ENCODE results near the gene TRIM73.
"Not testable (repeated sequence)": the region's sequence is repeated elsewhere in the genome, so short reads cannot be mapped to it uniquely, and the experiment has no call there.

Gene TRIM73

GRCh38 chr7:75395329-75395728 lies at the start of gene TRIM73:
Gene TRIM73, plus strand, starts transcription at chr7:75395629. Its CDS starts 3,305 bp downstream, at chr7:75398934.
- TF ChIP-seq GATA2, GATA3 (IDR thresholded peaks at IDR 0.05; ENCODE audit: low read depth, low read length): not testable (repeated sequence)

Measured in SH-SY5Y (cell line).